D341Med (cell line): Measurements from ENCODE around the gene ATP8A1.
"Not testable (repeated sequence)": the region's sequence is repeated elsewhere in the genome, so short reads cannot be mapped to it uniquely, and the experiment has no call there.

Experiments used
- DNase-seq: peaks from one replicate; pipeline ENCODE4 v3.0.0; 2012; ENCODE audit warnings: low spot score

ATP8A1 gene

GRCh38 chr4:42404001-42404400 lies 252.9 kb downstream of the ATP8A1 start:
- DNase-seq, result no peak

GRCh38 chr4:42401171-42401570 lies 255.7 kb downstream of the ATP8A1 start:
- no peak for DNase-seq

- DNase-seq, result no peak
Measured at GRCh38 chr4:42399393-42399792, 257.5 kb downstream of the ATP8A1 start.

- DNase-seq, result no peak
Measured at GRCh38 chr4:42398871-42399331, 258.0 kb downstream of the ATP8A1 start.

GRCh38 chr4:42398171-42398870 lies 258.6 kb downstream of the ATP8A1 start:
- peak; percentile 82 for DNase-seq

- peak; percentile 80 for DNase-seq
Measured at GRCh38 chr4:42397635-42398170, 259.2 kb downstream of the ATP8A1 start.

- DNase-seq, result peak; percentile 78
Measured at GRCh38 chr4:42396752-42397634, 259.9 kb downstream of the ATP8A1 start, which contains the start of gene SHISA3. SHISA3 (plus strand) TSS chr4:42397488; CDS start chr4:42398057, 569 bp downstream.

- DNase-seq, result no peak
Measured at GRCh38 chr4:42396361-42396751, 260.5 kb downstream of the ATP8A1 start.

GRCh38 chr4:42395595-42395994 lies 261.3 kb downstream of the ATP8A1 start:
- DNase-seq, result no peak

- no peak for DNase-seq
Measured at GRCh38 chr4:42392436-42392835, 264.5 kb downstream of the ATP8A1 start.

GRCh38 chr4:42391981-42392380 lies 264.9 kb downstream of the ATP8A1 start:
- DNase-seq, result no peak

GRCh38 chr4:42391355-42391664 lies 265.6 kb downstream of the ATP8A1 start:
- DNase-seq, result no peak

- DNase-seq, result no peak
Measured at GRCh38 chr4:42390622-42391354, 266.1 kb downstream of the ATP8A1 start.

GRCh38 chr4:42385516-42385915 lies 271.4 kb downstream of the ATP8A1 start:
- DNase-seq, result no peak

GRCh38 chr4:42381666-42382065 lies 275.2 kb downstream of the ATP8A1 start:
- DNase-seq, result no peak

GRCh38 chr4:42377497-42377896 lies 279.4 kb downstream of the ATP8A1 start:
- no peak for DNase-seq

GRCh38 chr4:42372303-42372702 lies 284.6 kb downstream of the ATP8A1 start:
- not testable (repeated sequence) for DNase-seq

GRCh38 chr4:42371305-42372252 lies 285.3 kb downstream of the ATP8A1 start:
- peak; percentile 46 for DNase-seq

- DNase-seq, result no peak
Measured at GRCh38 chr4:42369489-42369888, 287.4 kb downstream of the ATP8A1 start.

- DNase-seq, result no peak
Measured at GRCh38 chr4:42366959-42367358, 289.9 kb downstream of the ATP8A1 start.
